ENCODE data around the gene NSG1.

DNA sequence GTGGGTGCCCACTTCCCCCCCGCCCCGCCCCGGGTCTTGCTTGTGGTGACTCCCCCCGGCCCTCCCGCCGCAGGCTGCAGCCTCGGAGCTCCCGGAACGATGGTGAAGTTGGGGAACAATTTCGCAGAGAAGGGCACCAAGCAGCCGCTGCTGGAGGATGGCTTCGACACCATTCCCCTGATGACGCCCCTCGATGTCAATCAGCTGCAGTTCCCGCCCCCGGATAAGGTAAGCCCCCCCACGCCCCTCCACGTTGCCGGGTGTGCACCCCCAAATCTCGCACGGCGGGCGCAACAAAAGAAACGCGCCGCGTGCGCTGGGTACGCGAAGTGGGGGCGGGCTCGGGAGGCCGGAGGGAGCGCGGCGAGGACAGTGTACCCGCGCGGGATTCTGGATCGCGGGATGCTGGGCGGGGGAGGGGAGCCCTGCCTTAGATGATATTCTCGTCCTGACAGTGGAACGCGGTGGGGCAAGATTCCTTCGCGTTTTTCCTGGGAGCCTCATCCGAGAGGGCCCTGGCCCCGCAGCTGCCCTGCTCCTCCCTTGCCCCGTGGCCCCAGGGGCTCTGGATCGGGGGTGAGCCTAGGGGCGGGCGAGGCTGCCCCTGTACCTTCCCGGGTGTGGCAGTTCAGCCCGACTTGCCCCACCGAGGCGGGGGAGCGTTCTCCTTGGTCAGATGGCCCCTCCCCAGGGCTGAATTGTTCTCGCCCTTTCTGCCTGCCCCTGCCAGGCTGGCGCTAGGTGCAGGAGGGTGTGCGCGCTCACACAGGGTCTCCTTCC lies 819 bp downstream of the NSG1 start:
- TF ChIP-seq POLR2A (conservative IDR thresholded peaks at IDR 0.05) (no peak), HNRNPK (IDR thresholded peaks at IDR 0.05; ENCODE audit: low read depth, low read length, poor library complexity, severe bottlenecking) (no peak), XRCC5 (IDR thresholded peaks at IDR 0.05; ENCODE audit: low read depth, low read length) (no peak)
- TF ChIP-seq, protein P1, sequence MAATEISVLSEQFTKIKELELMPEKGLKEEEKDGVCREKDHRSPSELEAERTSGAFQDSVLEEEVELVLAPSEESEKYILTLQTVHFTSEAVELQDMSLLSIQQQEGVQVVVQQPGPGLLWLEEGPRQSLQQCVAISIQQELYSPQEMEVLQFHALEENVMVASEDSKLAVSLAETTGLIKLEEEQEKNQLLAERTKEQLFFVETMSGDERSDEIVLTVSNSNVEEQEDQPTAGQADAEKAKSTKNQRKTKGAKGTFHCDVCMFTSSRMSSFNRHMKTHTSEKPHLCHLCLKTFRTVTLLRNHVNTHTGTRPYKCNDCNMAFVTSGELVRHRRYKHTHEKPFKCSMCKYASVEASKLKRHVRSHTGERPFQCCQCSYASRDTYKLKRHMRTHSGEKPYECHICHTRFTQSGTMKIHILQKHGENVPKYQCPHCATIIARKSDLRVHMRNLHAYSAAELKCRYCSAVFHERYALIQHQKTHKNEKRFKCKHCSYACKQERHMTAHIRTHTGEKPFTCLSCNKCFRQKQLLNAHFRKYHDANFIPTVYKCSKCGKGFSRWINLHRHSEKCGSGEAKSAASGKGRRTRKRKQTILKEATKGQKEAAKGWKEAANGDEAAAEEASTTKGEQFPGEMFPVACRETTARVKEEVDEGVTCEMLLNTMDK (IDR thresholded peaks at IDR 0.05; ENCODE audit: borderline replicate concordance, insufficient read depth, low read depth, low read length, poor library complexity, severe bottlenecking) = no peak
- TF ChIP-seq, protein P2, sequence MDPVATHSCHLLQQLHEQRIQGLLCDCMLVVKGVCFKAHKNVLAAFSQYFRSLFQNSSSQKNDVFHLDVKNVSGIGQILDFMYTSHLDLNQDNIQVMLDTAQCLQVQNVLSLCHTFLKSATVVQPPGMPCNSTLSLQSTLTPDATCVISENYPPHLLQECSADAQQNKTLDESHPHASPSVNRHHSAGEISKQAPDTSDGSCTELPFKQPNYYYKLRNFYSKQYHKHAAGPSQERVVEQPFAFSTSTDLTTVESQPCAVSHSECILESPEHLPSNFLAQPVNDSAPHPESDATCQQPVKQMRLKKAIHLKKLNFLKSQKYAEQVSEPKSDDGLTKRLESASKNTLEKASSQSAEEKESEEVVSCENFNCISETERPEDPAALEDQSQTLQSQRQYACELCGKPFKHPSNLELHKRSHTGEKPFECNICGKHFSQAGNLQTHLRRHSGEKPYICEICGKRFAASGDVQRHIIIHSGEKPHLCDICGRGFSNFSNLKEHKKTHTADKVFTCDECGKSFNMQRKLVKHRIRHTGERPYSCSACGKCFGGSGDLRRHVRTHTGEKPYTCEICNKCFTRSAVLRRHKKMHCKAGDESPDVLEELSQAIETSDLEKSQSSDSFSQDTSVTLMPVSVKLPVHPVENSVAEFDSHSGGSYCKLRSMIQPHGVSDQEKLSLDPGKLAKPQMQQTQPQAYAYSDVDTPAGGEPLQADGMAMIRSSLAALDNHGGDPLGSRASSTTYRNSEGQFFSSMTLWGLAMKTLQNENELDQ (CRISPR knock-in tag; IDR thresholded peaks at IDR 0.05; ENCODE audit: borderline replicate concordance) = no peak
- TF ChIP-seq, protein P3, sequence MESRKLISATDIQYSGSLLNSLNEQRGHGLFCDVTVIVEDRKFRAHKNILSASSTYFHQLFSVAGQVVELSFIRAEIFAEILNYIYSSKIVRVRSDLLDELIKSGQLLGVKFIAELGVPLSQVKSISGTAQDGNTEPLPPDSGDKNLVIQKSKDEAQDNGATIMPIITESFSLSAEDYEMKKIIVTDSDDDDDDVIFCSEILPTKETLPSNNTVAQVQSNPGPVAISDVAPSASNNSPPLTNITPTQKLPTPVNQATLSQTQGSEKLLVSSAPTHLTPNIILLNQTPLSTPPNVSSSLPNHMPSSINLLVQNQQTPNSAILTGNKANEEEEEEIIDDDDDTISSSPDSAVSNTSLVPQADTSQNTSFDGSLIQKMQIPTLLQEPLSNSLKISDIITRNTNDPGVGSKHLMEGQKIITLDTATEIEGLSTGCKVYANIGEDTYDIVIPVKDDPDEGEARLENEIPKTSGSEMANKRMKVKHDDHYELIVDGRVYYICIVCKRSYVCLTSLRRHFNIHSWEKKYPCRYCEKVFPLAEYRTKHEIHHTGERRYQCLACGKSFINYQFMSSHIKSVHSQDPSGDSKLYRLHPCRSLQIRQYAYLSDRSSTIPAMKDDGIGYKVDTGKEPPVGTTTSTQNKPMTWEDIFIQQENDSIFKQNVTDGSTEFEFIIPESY (CRISPR knock-in tag; IDR thresholded peaks at IDR 0.05) = no peak
